Erythroblast (primary cell): ENCODE measurements around the gene COPB2.

Experiments
- GATA1 ChIP-seq: IDR thresholded peaks from 2 replicates; pipeline ENCODE4 v1.6.1; 2011; ENCODE audit warnings: low read depth, mild to moderate bottlenecking, control low read depth, low read length, moderate library complexity
- POLR2A ChIP-seq: IDR thresholded peaks from 2 replicates; pipeline ENCODE4 v1.6.1; 2011; ENCODE audit warnings: mild to moderate bottlenecking, low read length

DNA sequence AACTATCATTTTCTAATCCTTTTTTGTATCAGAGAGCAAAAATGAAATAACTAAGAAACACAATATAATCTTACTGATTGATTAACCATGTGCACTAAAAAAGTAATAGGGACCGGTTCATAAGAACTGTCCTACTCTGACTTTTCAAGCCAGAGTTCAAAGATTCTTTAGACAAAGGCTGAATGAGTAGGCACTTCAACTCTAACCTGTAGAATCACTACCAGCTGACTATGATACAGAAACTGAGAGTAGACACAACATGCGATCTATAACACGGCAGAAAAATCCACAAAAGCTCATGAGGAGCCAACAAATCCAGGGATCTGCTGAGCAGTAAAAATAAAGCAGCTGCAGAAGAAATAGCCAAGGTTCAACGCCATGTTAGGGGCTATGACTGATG is 8.9 kb downstream of the COPB2 start:
- TF ChIP-seq POLR2A (peak; percentile 14), GATA1 (no peak)
